ENCODE data around the gene MPI. TPM values are rescaled to one million over a fixed set of nuclear protein-coding genes. Genes with fewer than 3 reads are reported as not detected.

Gene MPI
- polyA plus RNA-seq, 1 of the 3 experiments (the other 2 are of a cell fraction), result 58.2 TPM

DNA sequence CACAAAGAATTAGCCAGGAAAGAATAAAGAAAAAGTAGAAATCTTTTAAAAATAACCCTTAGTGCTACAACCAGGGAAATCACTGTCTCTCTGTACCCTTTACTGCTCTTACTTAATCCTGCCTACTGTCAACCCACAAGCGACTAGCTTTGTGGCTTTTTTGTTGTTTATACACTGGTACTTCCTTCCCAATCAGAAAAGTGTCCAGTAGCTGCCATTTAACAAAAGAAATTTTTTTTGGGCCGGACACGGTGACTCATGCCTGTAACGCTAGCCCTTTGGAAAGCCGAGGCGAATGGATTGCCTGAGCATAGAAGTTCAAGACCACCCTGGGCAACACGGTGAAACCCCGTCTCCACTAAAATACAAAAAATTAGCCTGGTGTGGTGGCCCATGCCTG, 30.6 kb downstream of the MPI start (continued):
- no peak for TF ChIP-seq SIN3A (IDR thresholded peaks at IDR 0.05; ENCODE audit: borderline replicate concordance, low read depth, low read length)
- no peak for TF ChIP-seq EZH2phosphoT487 (IDR thresholded peaks at IDR 0.05; ENCODE audit: borderline replicate concordance, low read depth)
- TF ChIP-seq, protein P1, sequence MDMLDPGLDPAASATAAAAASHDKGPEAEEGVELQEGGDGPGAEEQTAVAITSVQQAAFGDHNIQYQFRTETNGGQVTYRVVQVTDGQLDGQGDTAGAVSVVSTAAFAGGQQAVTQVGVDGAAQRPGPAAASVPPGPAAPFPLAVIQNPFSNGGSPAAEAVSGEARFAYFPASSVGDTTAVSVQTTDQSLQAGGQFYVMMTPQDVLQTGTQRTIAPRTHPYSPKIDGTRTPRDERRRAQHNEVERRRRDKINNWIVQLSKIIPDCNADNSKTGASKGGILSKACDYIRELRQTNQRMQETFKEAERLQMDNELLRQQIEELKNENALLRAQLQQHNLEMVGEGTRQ (IDR thresholded peaks at IDR 0.05; ENCODE audit: borderline replicate concordance, low read depth, low read length), result no peak
- TF ChIP-seq EP300 (IDR thresholded peaks at IDR 0.05; ENCODE audit: borderline replicate concordance in 1 of 2, low read depth in 1 of 2, low read length in 1 of 2), result no peak

DNA sequence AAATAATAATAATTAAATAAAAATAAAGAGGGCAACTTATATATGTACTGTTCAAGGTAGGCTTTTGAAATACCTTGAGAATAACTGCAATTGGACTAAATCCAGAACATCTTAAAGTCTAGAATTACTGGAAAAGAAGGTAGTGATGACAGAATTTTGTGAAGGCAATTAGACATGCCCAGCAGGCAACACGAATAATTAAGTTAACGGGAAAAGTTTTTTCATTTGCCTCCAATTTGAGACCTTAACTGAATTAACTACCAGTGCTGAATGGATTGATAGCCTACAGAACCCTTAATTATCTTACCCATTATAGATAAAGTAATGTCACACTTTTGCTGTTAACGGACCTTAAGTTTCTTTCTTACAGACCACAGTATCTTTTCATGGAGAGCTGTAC, 34.7 kb downstream of the MPI start:
- ChIA-PET CTCF (interaction anchor here (1.0 to 2.1 kb wide), 2 partner anchors 10 to 23 kb away, joined by 3 to 5 read pairs; no protein-coding TSS in a partner anchor), POLR2A (no interaction called here)
- H3K9me3 ChIP-seq, result no peaks in the 10 kb centered on the region
- H3K9me2 ChIP-seq, result no peaks in the 10 kb centered on the region
- H3K36me3 ChIP-seq (replicated peaks in 1 of 2; ENCODE audit: control insufficient read depth in 1 of 2, insufficient read depth in 2 of 2, low read length in 1 of 2), result peaks cover 42 to 68% of the 10 kb centered on the region in 2 experiments
- TF ChIP-seq GABPA (IDR thresholded peaks at IDR 0.05; ENCODE audit: low read depth) (no peak), POLR2AphosphoS5 (IDR thresholded peaks at IDR 0.05; ENCODE audit: low read depth, low read length) (no peak), SIN3A (IDR thresholded peaks at IDR 0.05; ENCODE audit: borderline replicate concordance, low read depth, low read length) (no peak), RXRA (IDR thresholded peaks at IDR 0.05; ENCODE audit: borderline replicate concordance, low read depth) (no peak), FOXJ3 (CRISPR knock-in tag; IDR thresholded peaks at IDR 0.05) (no peak), RAD21 (IDR thresholded peaks at IDR 0.05; ENCODE audit: low read length) (no peak), EP300 (IDR thresholded peaks at IDR 0.05; ENCODE audit: borderline replicate concordance in 1 of 2, low read depth in 1 of 2, low read length in 1 of 2) (no peak)
- TF ChIP-seq, protein P2, sequence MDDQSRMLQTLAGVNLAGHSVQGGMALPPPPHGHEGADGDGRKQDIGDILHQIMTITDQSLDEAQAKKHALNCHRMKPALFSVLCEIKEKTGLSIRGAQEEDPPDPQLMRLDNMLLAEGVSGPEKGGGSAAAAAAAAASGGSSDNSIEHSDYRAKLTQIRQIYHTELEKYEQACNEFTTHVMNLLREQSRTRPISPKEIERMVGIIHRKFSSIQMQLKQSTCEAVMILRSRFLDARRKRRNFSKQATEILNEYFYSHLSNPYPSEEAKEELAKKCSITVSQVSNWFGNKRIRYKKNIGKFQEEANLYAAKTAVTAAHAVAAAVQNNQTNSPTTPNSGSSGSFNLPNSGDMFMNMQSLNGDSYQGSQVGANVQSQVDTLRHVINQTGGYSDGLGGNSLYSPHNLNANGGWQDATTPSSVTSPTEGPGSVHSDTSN (IDR thresholded peaks at IDR 0.05), result no peak
- no peak overlapping the region for H3K4me2 ChIP-seq
- no peaks in the 10 kb centered on the region for H3K27me3 ChIP-seq (ENCODE audit: insufficient read depth)
- H3F3A ChIP-seq (replicated peaks; ENCODE audit: insufficient read depth), result peaks cover 6% of the 10 kb centered on the region
- no peaks in the 10 kb centered on the region for H3K4me1 ChIP-seq (ENCODE audit: control insufficient read depth in 1 of 2, insufficient read depth in 2 of 2, low read depth in 1 of 2, low read length in 1 of 2)
- H2AFZ ChIP-seq (ENCODE audit: low read depth), result no peak overlapping the region
- no peak overlapping the region for H3K27ac ChIP-seq (ENCODE audit: low read depth in 2 of 2, low read length in 1 of 2)
- WGBS (ENCODE audit: low lambda C conversion rate), result 95% methylated on average over 3 of the region's 3 CpGs
- DNase-seq, result no peak
- no peak overlapping the region for H3K9ac ChIP-seq
- peaks cover 29% of the 10 kb centered on the region for H3K79me2 ChIP-seq (ENCODE audit: insufficient read depth)
- 0 out of 2 replicates have a peak, but pooled peaks cover 4% of the 10 kb centered on the region for H4K20me1 ChIP-seq (ENCODE audit: insufficient read depth)
- H3K4me3 ChIP-seq (ENCODE audit: low read depth in 2 of 2, low read length in 1 of 2), result no peak overlapping the region

DNA sequence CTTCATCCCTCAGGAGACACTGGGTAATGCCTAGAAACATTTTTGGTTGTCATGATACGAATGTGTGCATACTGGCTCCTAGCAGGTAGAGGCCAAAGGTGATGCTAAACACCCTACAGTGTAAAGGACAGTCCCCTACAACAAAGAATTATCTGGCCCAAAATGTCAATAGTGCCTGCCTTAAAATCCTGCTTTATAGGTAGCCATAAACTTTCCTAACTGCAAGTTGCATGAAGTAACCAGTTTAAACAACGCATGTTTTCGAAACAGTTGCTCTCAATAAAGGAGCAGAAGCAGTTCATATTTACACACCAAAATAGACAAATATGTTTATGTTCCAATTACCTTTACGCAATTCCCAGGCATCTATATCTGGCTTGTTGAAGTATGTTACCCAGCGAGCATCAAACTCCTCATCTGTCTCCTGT, 38.9 kb downstream of the MPI start:
- POLR2A ChIA-PET, result no interaction called here
- Histone ChIP-seq H3K9me2 (no peaks in the 10 kb centered on the region), H3K4me1 (ENCODE audit: control insufficient read depth in 1 of 2, insufficient read depth in 2 of 2, low read depth in 1 of 2, low read length in 1 of 2) (no peaks in the 10 kb centered on the region), H3F3A (replicated peaks; ENCODE audit: insufficient read depth) (peaks cover 6% of the 10 kb centered on the region), H3K4me2 (no peak overlapping the region), H3K27me3 (ENCODE audit: insufficient read depth) (no peaks in the 10 kb centered on the region), H2AFZ (ENCODE audit: low read depth) (no peak overlapping the region), H3K27ac (ENCODE audit: low read depth in 2 of 2, low read length in 1 of 2) (no peak overlapping the region), H3K4me3 (ENCODE audit: low read depth in 2 of 2, low read length in 1 of 2) (no peak overlapping the region), H3K36me3 (replicated peaks in 1 of 2; ENCODE audit: control insufficient read depth in 1 of 2, insufficient read depth in 2 of 2, low read length in 1 of 2) (peaks cover 23 to 46% of the 10 kb centered on the region in 2 experiments), H3K79me2 (ENCODE audit: insufficient read depth) (peaks cover 69% of the 10 kb centered on the region), H3K9me3 (no peaks in the 10 kb centered on the region), H4K20me1 (ENCODE audit: insufficient read depth) (peaks cover 4% of the 10 kb centered on the region; the same call in 1 of the 2 replicates), H3K9ac (no peak overlapping the region)
- DNase-seq, result no peak
- 95% methylated on average over 5 of the region's 5 CpGs for WGBS (ENCODE audit: low lambda C conversion rate)
- CTCF ChIA-PET, result interaction anchor here (1.4 kb wide), 1 partner anchor 22 kb away, joined by 5 read pairs; no protein-coding TSS in a partner anchor
- no peak for TF ChIP-seq TEAD4 (IDR thresholded peaks at IDR 0.05; ENCODE audit: borderline replicate concordance, insufficient read depth)
- TF ChIP-seq SMC3 (IDR thresholded peaks at IDR 0.05; ENCODE audit: low read depth, low read length), result no peak

Data from SK-N-SH (cell line).